Nephron progenitor cell (in vitro differentiated cells): ENCODE data around the gene SLC4A4.

Experiments
- DNase-seq: peaks from one replicate; pipeline ENCODE4 v3.0.0; 2021
- H3K27ac Mint-ChIP-seq: 2 replicates; pipeline ENCODE4 v1.8.0; 2021; ENCODE audit warnings: mild to moderate bottlenecking, moderate library complexity, mixed read lengths
- H3K27me3 Mint-ChIP-seq: 2 replicates; pipeline ENCODE4 v1.8.0; 2021; ENCODE audit warnings: mild to moderate bottlenecking, low read depth, mixed read lengths; ENCODE audit not compliant: poor library complexity
- H3K36me3 Mint-ChIP-seq: 2 replicates; pipeline ENCODE4 v1.8.0; 2021; ENCODE audit warnings: low read depth, mixed read lengths
- H3K4me1 Mint-ChIP-seq: 2 replicates; pipeline ENCODE4 v1.8.0; 2021; ENCODE audit warnings: mixed read lengths
- H3K4me3 Mint-ChIP-seq: 2 replicates; pipeline ENCODE4 v1.8.0; 2021; ENCODE audit warnings: mild to moderate bottlenecking, moderate library complexity, mixed read lengths
- H3K9me3 Mint-ChIP-seq: 2 replicates; pipeline ENCODE4 v1.8.0; 2021; ENCODE audit warnings: mild to moderate bottlenecking, moderate library complexity, mixed read lengths
- TF ChIP-seq, protein P1 (sequence below): fragments of 200-600 bp; sonication (generic); IDR thresholded peaks from 2 replicates; pipeline ENCODE4 v1.5.0; 2021; ENCODE audit warnings: antibody characterized with exemption

Gene SLC4A4

DNA sequence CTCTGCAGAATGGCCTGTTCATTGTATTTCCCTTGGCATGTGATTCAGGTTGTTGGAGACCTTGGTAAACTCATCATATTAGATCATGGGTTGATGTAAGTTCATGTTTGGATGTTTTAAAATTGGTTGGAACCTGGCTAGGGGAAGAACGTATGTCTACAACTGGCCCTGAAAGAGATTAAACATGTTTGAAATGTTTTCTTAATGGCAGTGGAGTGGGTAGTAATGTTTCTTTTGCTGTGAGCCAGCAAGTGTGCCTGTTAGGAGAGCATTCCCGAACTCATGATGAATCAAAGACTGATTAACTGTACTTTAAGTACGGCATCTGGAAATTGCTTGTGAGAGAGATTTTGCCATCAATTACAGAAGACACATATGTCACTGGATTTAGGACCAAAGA lies 44.5 kb upstream of the SLC4A4 start:
- H3K36me3 Mint-ChIP-seq = no peaks in the 10 kb centered on the region
- H3K9me3 Mint-ChIP-seq = no peaks in the 10 kb centered on the region
- TF ChIP-seq, protein P1, sequence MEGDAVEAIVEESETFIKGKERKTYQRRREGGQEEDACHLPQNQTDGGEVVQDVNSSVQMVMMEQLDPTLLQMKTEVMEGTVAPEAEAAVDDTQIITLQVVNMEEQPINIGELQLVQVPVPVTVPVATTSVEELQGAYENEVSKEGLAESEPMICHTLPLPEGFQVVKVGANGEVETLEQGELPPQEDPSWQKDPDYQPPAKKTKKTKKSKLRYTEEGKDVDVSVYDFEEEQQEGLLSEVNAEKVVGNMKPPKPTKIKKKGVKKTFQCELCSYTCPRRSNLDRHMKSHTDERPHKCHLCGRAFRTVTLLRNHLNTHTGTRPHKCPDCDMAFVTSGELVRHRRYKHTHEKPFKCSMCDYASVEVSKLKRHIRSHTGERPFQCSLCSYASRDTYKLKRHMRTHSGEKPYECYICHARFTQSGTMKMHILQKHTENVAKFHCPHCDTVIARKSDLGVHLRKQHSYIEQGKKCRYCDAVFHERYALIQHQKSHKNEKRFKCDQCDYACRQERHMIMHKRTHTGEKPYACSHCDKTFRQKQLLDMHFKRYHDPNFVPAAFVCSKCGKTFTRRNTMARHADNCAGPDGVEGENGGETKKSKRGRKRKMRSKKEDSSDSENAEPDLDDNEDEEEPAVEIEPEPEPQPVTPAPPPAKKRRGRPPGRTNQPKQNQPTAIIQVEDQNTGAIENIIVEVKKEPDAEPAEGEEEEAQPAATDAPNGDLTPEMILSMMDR = no peak
- no peak for DNase-seq
- H3K4me3 Mint-ChIP-seq = no peak overlapping the region
- H3K27me3 Mint-ChIP-seq = no peaks in the 10 kb centered on the region
- no peaks in the 10 kb centered on the region for H3K4me1 Mint-ChIP-seq
- H3K27ac Mint-ChIP-seq = no peak overlapping the region

DNA sequence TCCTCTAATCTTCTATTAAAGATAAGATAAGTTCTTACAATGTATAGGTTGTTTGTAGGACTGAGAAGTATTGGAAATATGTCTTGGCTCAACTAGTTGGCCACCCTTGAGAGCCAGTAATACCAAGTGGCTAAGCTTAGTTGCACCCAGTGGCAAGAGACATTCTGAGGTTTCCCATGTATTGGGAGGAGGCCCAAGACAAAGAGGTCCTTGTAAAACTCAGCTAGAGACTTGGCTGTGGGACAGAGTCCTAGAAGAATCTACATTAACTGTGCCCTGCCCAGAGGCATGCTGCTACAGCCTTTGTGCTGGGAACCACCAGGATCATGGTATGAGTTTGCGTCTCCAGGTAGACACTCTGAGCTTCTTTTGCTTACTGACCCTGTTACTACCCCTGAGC lies 41.9 kb upstream of the SLC4A4 start:
- Mint-ChIP-seq H3K4me1 (no peaks in the 10 kb centered on the region), H3K9me3 (no peaks in the 10 kb centered on the region), H3K27ac (no peak overlapping the region), H3K4me3 (no peak overlapping the region), H3K27me3 (peaks cover 2% of the 10 kb centered on the region), H3K36me3 (no peaks in the 10 kb centered on the region)
- no peak for DNase-seq
- TF ChIP-seq, protein P1 = no peak

DNA sequence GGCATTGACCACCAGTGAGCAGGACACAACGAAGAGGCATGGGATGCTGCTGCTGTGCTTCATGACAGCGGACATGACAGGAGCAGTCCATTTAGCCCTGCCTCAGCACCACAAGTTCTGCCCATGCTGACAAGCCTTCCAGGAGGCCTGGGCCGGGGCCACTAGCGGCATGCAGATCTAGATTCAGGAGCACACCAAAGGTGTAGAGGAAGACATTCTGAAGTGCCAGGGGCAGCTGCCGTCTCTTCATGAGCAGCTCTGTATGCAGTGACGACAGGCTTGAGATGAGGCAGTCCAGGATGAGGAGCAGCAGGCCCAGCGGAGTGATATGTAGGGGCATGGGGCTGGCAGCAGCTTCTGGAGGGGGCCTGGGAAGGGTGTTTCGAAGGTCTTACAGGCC lies 38.5 kb upstream of the SLC4A4 start:
- Mint-ChIP-seq H3K9me3 (no peaks in the 10 kb centered on the region), H3K4me3 (no peak overlapping the region), H3K36me3 (no peaks in the 10 kb centered on the region), H3K27ac (no peak overlapping the region), H3K4me1 (no peaks in the 10 kb centered on the region), H3K27me3 (peaks cover 2% of the 10 kb centered on the region)
- TF ChIP-seq, protein P1 = no peak
- DNase-seq = no peak

DNA sequence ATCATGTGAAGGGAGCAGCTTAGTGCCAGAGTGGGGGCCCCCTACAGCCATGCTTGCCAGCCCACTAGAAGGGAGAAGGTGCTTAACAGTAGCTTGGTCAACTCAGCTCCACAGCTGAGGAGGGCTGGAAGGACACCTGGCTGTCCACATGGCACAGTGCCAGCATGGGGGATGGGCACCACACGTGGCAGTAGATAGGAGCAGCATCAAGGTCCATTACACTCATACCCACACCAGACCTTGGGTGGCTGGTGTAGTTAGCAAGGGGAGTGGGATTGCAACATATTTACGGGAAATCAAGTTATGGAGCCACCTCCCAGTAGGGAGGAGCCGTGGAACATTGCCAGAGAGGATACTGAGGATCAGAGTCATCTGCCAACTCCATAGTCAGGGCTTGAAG lies 37.9 kb upstream of the SLC4A4 start:
- no peak for DNase-seq
- Mint-ChIP-seq H3K27ac (no peak overlapping the region), H3K4me3 (no peak overlapping the region), H3K9me3 (no peaks in the 10 kb centered on the region), H3K4me1 (no peaks in the 10 kb centered on the region), H3K36me3 (no peaks in the 10 kb centered on the region), H3K27me3 (peaks cover 2% of the 10 kb centered on the region)
- TF ChIP-seq, protein P1 = no peak

DNA sequence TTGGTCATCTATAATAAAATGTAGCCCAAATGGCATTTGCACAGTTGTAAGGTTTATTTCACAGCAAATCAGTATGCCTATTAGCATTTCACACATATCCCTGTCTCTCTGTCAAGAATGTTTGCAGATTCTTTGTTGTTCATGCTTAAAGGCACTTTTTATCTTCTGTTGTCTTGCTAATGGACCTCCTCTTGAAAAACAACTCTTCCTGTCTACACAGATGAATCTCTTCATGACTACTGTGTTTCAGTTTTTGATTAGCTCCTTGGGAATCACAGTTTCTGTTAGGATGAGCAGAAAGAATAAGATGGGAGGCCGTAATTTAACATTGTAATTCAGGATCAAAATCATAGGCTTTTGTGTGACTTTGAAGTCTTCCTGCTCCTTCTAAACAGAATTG lies 35.5 kb upstream of the SLC4A4 start:
- H3K9me3 Mint-ChIP-seq = no peaks in the 10 kb centered on the region
- H3K27ac Mint-ChIP-seq = no peak overlapping the region
- H3K4me3 Mint-ChIP-seq = no peak overlapping the region
- DNase-seq = no peak
- peaks cover 2% of the 10 kb centered on the region for H3K27me3 Mint-ChIP-seq
- TF ChIP-seq, protein P1 = no peak
- no peaks in the 10 kb centered on the region for H3K36me3 Mint-ChIP-seq
- H3K4me1 Mint-ChIP-seq = no peaks in the 10 kb centered on the region

- TF ChIP-seq, protein P1 = no peak
- Mint-ChIP-seq H3K4me3 (no peak overlapping the region), H3K27me3 (peaks cover 2% of the 10 kb centered on the region), H3K4me1 (no peaks in the 10 kb centered on the region), H3K36me3 (no peaks in the 10 kb centered on the region), H3K27ac (no peak overlapping the region), H3K9me3 (no peaks in the 10 kb centered on the region)
- no peak for DNase-seq
Measured at GRCh38 chr4:71303850-71304249, 35.0 kb upstream of the SLC4A4 start.
